Suppressor macrophage treated with lipopolysaccharide for 4 hours (primary cell): Measurements from ENCODE around the gene IL12RB2.
"Not testable (repeated sequence)": the region's sequence is repeated elsewhere in the genome, so short reads cannot be mapped to it uniquely, and the experiment has no call there.

ENCODE experiments used
- DNase-seq: peaks from one replicate; pipeline ENCODE4 v3.0.0-alpha.2; 2020

Gene IL12RB2

GRCh38 chr1:67400029-67400786 is 92.5 kb downstream of the IL12RB2 start:
- not testable (repeated sequence) for DNase-seq

- DNase-seq, result no peak
Observed at GRCh38 chr1:67401443-67401842, 93.8 kb downstream of the IL12RB2 start.

- no peak for DNase-seq
Observed at GRCh38 chr1:67404212-67404620, 96.5 kb downstream of the IL12RB2 start.

- no peak for DNase-seq
Observed at GRCh38 chr1:67405473-67406245, 98.0 kb downstream of the IL12RB2 start.

- no peak for DNase-seq
Observed at GRCh38 chr1:67407498-67407897, 99.8 kb downstream of the IL12RB2 start.

GRCh38 chr1:67408148-67408547 is 100.5 kb downstream of the IL12RB2 start:
- no peak for DNase-seq

GRCh38 chr1:67413101-67413500 is 105.4 kb downstream of the IL12RB2 start:
- DNase-seq, result not testable (repeated sequence)

GRCh38 chr1:67414574-67414973 is 106.9 kb downstream of the IL12RB2 start:
- no peak for DNase-seq

GRCh38 chr1:67415041-67415440 is 107.4 kb downstream of the IL12RB2 start:
- DNase-seq, result no peak

GRCh38 chr1:67417733-67418132 is 110.1 kb downstream of the IL12RB2 start:
- DNase-seq, result not testable (repeated sequence)

GRCh38 chr1:67418839-67419586 is 111.3 kb downstream of the IL12RB2 start:
- DNase-seq, result no peak

GRCh38 chr1:67420835-67421492 is 113.3 kb downstream of the IL12RB2 start:
- no peak for DNase-seq

- DNase-seq, result no peak
Observed at GRCh38 chr1:67427465-67427864, 119.8 kb downstream of the IL12RB2 start.

GRCh38 chr1:67427947-67428346 is 120.3 kb downstream of the IL12RB2 start:
- DNase-seq, result no peak

GRCh38 chr1:67429011-67429527 is 121.4 kb downstream of the IL12RB2 start:
- DNase-seq, result peak; percentile 41

GRCh38 chr1:67429528-67430357 is 122.1 kb downstream of the IL12RB2 start:
- DNase-seq, result peak; percentile 24

- peak; percentile 96 for DNase-seq
Observed at GRCh38 chr1:67430358-67431155, 122.9 kb downstream of the IL12RB2 start, which contains the start of gene SERBP1. TSS of gene SERBP1 (minus strand) at chr1:67430402. CDS start at chr1:67430300, 102 bp downstream.

- DNase-seq, result no peak
Observed at GRCh38 chr1:67431156-67431765, 123.6 kb downstream of the IL12RB2 start.

GRCh38 chr1:67431869-67432578 is 124.4 kb downstream of the IL12RB2 start:
- DNase-seq, result no peak

- no peak for DNase-seq
Observed at GRCh38 chr1:67432745-67433144, 125.1 kb downstream of the IL12RB2 start.
